Measurements from ENCODE around the gene VASP.

VASP gene

GRCh38 chr19:45511074-45511473, 3.8 kb downstream of the VASP start:
- TF ChIP-seq CTCF (conservative IDR thresholded peaks at IDR 0.05) (no peak), ZFX (IDR thresholded peaks at IDR 0.05) (no peak)
- no peak overlapping the region for H3K27ac ChIP-seq

- H3K27ac ChIP-seq: no peak overlapping the region
- TF ChIP-seq CTCF (conservative IDR thresholded peaks at IDR 0.05): no peak
- TF ChIP-seq ZFX (IDR thresholded peaks at IDR 0.05): no peak
Measured at GRCh38 chr19:45512881-45513483, 5.7 kb downstream of the VASP start.

- H3K27ac ChIP-seq: no peak overlapping the region; the same call in 1 of the 2 replicates
Measured at GRCh38 chr19:45514376-45515051, 7.2 kb downstream of the VASP start.

GRCh38 chr19:45515081-45515624, 7.9 kb downstream of the VASP start:
- H3K27ac ChIP-seq: no peak overlapping the region; the same call in 1 of the 2 replicates
- TF ChIP-seq CTCF (conservative IDR thresholded peaks at IDR 0.05) (no peak), ZFX (IDR thresholded peaks at IDR 0.05) (no peak)

More at GRCh38 chr19:45514376-45515051, 7.2 kb downstream of the VASP start:
- TF ChIP-seq ZFX (IDR thresholded peaks at IDR 0.05): no peak
- TF ChIP-seq CTCF (conservative IDR thresholded peaks at IDR 0.05): no peak

GRCh38 chr19:45515807-45516401, 8.6 kb downstream of the VASP start:
- TF ChIP-seq CTCF (conservative IDR thresholded peaks at IDR 0.05) (no peak), ZFX (IDR thresholded peaks at IDR 0.05) (no peak)
- H3K27ac ChIP-seq: no peak overlapping the region

GRCh38 chr19:45517238-45517637, 10.0 kb downstream of the VASP start:
- TF ChIP-seq CTCF (conservative IDR thresholded peaks at IDR 0.05) (no peak), ZFX (IDR thresholded peaks at IDR 0.05) (no peak)

More at GRCh38 chr19:45517238-45517637, 10.0 kb downstream of the VASP start:
- no peak overlapping the region for H3K27ac ChIP-seq

All from C4-2B (cell line).